ENCODE data around the gene GPATCH1.

The GPATCH1 gene

GRCh38 chr19:33085570-33086128, 4.7 kb downstream of the GPATCH1 start:
- no peaks in the 10 kb centered on the region for H4K20me1 ChIP-seq (ENCODE audit: low read depth, low read length)
- no peaks in the 10 kb centered on the region for H3K27me3 ChIP-seq (ENCODE audit: low read length)
- no peak overlapping the region for H2AFZ ChIP-seq (ENCODE audit: low read depth, low read length, severe bottlenecking)
- peaks cover 19% of the 10 kb centered on the region for H3K79me2 ChIP-seq (ENCODE audit: insufficient read depth, low read length)
- H3F3A ChIP-seq (ENCODE audit: insufficient read depth) = no peaks in the 10 kb centered on the region
- H3K9me2 ChIP-seq (replicated peaks; ENCODE audit: insufficient read depth, low read length) = no peaks in the 10 kb centered on the region
- no peak overlapping the region for H3K9ac ChIP-seq (ENCODE audit: low read length)
- peaks cover 8% of the 10 kb centered on the region; the same call in 1 of the 2 replicates for H3K36me3 ChIP-seq (ENCODE audit: low read length)
- TF ChIP-seq CTCF (IDR thresholded peaks at IDR 0.05; ENCODE audit: insufficient read depth, low read length, poor library complexity, severe bottlenecking) = no peak
- TF ChIP-seq EZH2phosphoT487 (conservative IDR thresholded peaks at IDR 0.05; ENCODE audit: low read length) = no peak
- no peak overlapping the region for H3K27ac ChIP-seq (ENCODE audit: low read depth, low read length)
- no peak overlapping the region for H3K4me3 ChIP-seq (ENCODE audit: insufficient read depth, low read length, poor library complexity, severe bottlenecking)
- H3K4me2 ChIP-seq (ENCODE audit: low read depth, low read length, poor library complexity, severe bottlenecking) = no peak overlapping the region
- H3K9me3 ChIP-seq (ENCODE audit: insufficient read depth, low read length) = no peaks in the 10 kb centered on the region

DNA sequence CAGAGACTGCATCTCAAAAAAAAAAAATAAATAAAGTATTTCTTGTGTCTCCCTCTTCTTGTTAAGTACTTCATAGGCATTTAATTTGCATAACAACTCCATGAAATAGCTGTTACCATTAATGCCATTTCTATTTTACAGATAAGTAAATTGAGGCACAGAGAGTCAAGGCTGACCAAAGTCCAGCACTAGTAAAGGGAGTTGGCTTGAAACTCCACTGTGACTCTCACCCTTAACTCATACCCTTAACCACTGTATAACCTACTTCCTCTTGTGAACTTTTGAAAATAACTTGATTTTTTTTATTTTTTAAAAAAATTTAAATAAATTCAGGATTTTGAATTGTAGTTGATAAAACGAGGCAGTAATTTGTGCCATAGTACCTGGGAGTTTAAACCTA, 6.0 kb downstream of the GPATCH1 start:
- Histone ChIP-seq H3K9me2 (replicated peaks; ENCODE audit: insufficient read depth, low read length) (no peaks in the 10 kb centered on the region), H3K4me2 (ENCODE audit: low read depth, low read length, poor library complexity, severe bottlenecking) (no peak overlapping the region), H3F3A (ENCODE audit: insufficient read depth) (no peaks in the 10 kb centered on the region), H2AFZ (ENCODE audit: low read depth, low read length, severe bottlenecking) (no peak overlapping the region), H3K9me3 (ENCODE audit: insufficient read depth, low read length) (no peaks in the 10 kb centered on the region), H3K4me3 (ENCODE audit: insufficient read depth, low read length, poor library complexity, severe bottlenecking) (no peak overlapping the region), H4K20me1 (ENCODE audit: low read depth, low read length) (no peaks in the 10 kb centered on the region), H3K36me3 (ENCODE audit: low read length) (peaks cover 8% of the 10 kb centered on the region; the same call in 1 of the 2 replicates), H3K27me3 (ENCODE audit: low read length) (no peaks in the 10 kb centered on the region), H3K79me2 (ENCODE audit: insufficient read depth, low read length) (peaks cover 10% of the 10 kb centered on the region), H3K9ac (ENCODE audit: low read length) (no peak overlapping the region), H3K27ac (ENCODE audit: low read depth, low read length) (no peak overlapping the region)
- TF ChIP-seq EZH2phosphoT487 (conservative IDR thresholded peaks at IDR 0.05; ENCODE audit: low read length) (no peak), CTCF (IDR thresholded peaks at IDR 0.05; ENCODE audit: insufficient read depth, low read length, poor library complexity, severe bottlenecking) (no peak)

- no peak overlapping the region for H3K4me2 ChIP-seq (ENCODE audit: low read depth, low read length, poor library complexity, severe bottlenecking)
- H3K9me2 ChIP-seq (replicated peaks; ENCODE audit: insufficient read depth, low read length) = no peaks in the 10 kb centered on the region
- no peaks in the 10 kb centered on the region for H3K9me3 ChIP-seq (ENCODE audit: insufficient read depth, low read length)
- TF ChIP-seq CTCF (IDR thresholded peaks at IDR 0.05; ENCODE audit: insufficient read depth, low read length, poor library complexity, severe bottlenecking) = no peak
- no peak for TF ChIP-seq EZH2phosphoT487 (conservative IDR thresholded peaks at IDR 0.05; ENCODE audit: low read length)
- no peak overlapping the region for H3K4me3 ChIP-seq (ENCODE audit: insufficient read depth, low read length, poor library complexity, severe bottlenecking)
- peaks cover 8% of the 10 kb centered on the region; the same call in 1 of the 2 replicates for H3K36me3 ChIP-seq (ENCODE audit: low read length)
- H3K9ac ChIP-seq (ENCODE audit: low read length) = no peak overlapping the region
- H3K27me3 ChIP-seq (ENCODE audit: low read length) = no peaks in the 10 kb centered on the region
- H3K79me2 ChIP-seq (ENCODE audit: insufficient read depth, low read length) = no peaks in the 10 kb centered on the region
- H4K20me1 ChIP-seq (ENCODE audit: low read depth, low read length) = no peaks in the 10 kb centered on the region
- H3F3A ChIP-seq (ENCODE audit: insufficient read depth) = no peaks in the 10 kb centered on the region
- H3K27ac ChIP-seq (ENCODE audit: low read depth, low read length) = no peak overlapping the region
- no peak overlapping the region for H2AFZ ChIP-seq (ENCODE audit: low read depth, low read length, severe bottlenecking)
These were observed 8.0 kb downstream of the GPATCH1 start for GRCh38 chr19:33089010-33089409.
